GM18502 (cell line): ENCODE measurements around the gene OBSCN.
"Not testable (repeated sequence)": the region's sequence is repeated elsewhere in the genome, so short reads cannot be mapped to it uniquely, and the experiment has no call there.

Source experiments
- ATAC-seq: cut with Tn5 transposase; IDR thresholded peaks from one replicate; pipeline ENCODE4 v1.9.1; 2021; ENCODE audit warnings: mild to moderate bottlenecking; ENCODE audit not compliant: unreplicated experiment, poor library complexity

Gene OBSCN

GRCh38 chr1:228171221-228171891 lies 36.5 kb upstream of the OBSCN start:
- no peak for ATAC-seq

- ATAC-seq = no peak
These were observed 35.0 kb upstream of the OBSCN start for GRCh38 chr1:228172591-228173527.

- not testable (repeated sequence) for ATAC-seq
These were observed 34.0 kb upstream of the OBSCN start for GRCh38 chr1:228173528-228174481.

- no peak for ATAC-seq
These were observed 33.1 kb upstream of the OBSCN start for GRCh38 chr1:228174482-228175315.

- ATAC-seq = no peak
These were observed 32.4 kb upstream of the OBSCN start for GRCh38 chr1:228175316-228176023.

DNA sequence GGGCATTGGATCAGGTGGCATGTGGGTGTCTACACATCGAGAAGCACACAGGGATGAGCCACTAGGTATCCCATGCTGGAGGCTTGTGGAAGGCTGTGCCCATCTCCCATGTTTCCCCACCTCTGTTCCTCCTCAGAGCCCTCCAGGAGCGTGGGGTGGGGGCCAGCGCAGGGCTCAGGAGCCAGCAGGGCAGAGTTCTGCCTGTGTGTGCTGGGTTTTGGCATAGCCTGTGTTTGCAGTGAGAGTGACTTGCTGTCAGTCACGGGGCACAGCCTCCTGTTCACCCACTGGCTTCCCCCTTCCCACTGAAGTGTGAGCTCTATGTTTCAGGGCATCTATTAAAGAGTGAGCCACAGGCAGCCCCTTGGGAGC lies 31.8 kb upstream of the OBSCN start:
- no peak for ATAC-seq

DNA sequence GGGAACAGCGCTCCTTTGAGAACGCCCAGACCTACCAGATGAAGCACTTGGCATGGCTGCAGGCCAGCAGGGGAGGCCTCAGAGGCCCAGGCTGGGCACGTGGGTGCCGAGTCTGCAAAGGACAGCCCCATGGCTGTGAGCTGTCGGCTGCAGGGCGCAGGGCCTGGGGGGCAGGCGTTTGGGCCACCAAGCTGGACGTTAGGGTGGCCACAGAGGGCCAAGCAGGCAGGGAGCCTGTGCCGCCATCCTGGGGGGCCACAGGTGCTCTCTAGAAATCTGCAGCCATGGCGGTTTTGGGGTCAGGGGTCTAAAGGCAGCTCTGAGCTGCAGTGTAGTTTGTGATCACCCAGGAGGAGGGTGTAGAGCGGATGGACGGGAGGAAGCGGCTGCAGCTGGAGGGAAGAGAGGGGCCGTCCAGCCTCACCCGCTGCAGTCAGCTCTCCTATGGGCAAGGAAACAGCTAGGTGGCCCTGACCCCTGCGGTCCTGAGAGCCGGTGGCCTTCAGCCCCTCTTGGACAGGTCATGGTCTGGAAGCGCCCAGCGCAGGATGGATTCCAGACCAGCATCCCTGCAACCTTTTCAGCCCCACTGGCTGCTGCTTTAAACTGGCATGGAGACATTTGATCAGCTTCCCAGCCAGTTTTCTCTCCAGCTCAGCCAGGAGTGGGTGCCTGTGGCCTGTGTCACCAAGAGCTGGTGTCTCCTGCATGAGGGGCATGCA lies 31.2 kb upstream of the OBSCN start:
- no peak for ATAC-seq

GRCh38 chr1:228177183-228177475 lies 30.7 kb upstream of the OBSCN start:
- ATAC-seq = no peak

- ATAC-seq = no peak
These were observed 29.8 kb upstream of the OBSCN start for GRCh38 chr1:228177721-228178710.

DNA sequence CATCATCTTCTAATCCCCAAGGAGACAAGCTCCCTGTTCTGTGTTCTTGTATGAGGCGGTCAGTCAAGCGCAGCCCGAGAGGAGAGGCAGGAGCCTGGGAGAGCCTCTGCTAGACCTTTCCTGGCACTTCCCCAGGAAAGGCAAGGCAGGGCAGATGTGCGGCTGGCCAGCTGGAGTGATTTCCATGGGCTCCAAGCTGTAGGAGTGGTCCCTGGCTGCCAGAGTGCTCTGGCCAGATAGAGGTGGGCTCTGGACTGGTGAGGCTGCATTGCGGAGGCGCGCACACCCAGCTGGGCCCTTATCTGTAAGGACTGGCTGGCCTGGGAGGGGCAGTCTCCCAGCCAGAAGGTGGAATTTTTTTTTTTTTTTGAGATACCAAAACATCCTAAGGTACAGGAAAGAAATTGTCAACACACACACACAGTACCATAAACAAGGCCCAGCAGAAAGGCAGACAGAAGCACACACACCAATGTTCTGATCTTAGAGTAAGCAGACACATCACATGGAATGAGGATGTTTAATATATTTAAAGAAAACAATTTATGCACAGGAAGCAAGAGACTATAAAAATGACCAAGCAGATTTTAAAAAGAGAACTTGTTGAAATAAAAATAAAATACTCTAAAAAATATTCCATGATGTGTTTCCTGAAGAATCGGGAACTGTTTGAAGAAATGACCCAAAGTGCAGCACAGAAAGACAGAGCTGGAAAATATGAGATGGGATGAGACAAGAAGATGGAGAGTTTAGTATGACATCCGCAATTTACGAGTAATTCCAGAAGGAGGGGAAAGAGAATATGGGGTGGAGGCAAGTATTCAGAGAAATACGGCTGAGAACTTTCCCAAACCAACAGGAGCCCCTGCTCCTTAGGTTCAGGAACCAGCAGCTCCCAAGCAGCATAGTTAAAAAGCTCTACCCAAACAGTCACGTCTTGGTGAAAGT lies 28.8 kb upstream of the OBSCN start:
- no peak for ATAC-seq

DNA sequence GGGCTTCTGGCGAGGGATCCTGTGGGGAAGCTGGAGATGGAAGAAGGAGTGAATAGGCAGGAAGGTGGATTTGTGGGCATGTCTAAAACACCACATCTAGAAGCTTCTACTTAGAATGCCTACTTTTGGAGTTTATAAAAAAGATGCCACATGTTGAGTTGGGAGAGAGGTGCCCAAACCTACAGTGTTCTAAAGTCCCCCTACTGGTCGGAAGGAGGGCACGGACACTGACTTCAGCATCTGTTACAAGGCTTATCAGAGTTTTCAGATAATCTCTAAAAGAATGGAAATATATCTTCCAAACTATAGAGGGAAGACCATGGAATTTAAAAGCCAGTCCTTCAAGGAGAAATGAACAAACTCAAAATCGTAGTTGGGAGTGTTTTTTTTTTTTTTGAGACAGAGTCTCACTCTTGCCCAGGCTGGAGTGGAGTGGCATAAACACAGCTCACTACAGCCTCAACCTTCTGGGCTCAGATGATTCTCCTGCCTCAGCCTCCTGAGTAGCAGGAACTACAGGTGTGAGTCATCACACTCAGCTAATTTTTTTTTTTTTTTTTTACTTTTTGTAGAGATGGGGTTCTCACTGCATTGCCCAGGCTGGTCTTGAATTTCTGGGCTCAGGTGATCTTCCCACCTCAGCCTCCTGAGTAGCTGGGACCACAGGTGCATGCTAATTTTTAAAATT lies 27.4 kb upstream of the OBSCN start:
- no peak for ATAC-seq

- no peak for ATAC-seq
These were observed 26.7 kb upstream of the OBSCN start for GRCh38 chr1:228180959-228181644.

GRCh38 chr1:228181645-228182034 lies 26.2 kb upstream of the OBSCN start:
- ATAC-seq = no peak

- ATAC-seq = no peak
These were observed 25.4 kb upstream of the OBSCN start for GRCh38 chr1:228182296-228183030.

- ATAC-seq = no peak
These were observed 23.7 kb upstream of the OBSCN start for GRCh38 chr1:228184152-228184551.
